ENCODE data around the gene COQ8A.

Gene COQ8A

GRCh38 chr1:226964068-226964425 lies 24.0 kb downstream of the COQ8A start:
- no peak for ATAC-seq
- TF ChIP-seq, protein P1, sequence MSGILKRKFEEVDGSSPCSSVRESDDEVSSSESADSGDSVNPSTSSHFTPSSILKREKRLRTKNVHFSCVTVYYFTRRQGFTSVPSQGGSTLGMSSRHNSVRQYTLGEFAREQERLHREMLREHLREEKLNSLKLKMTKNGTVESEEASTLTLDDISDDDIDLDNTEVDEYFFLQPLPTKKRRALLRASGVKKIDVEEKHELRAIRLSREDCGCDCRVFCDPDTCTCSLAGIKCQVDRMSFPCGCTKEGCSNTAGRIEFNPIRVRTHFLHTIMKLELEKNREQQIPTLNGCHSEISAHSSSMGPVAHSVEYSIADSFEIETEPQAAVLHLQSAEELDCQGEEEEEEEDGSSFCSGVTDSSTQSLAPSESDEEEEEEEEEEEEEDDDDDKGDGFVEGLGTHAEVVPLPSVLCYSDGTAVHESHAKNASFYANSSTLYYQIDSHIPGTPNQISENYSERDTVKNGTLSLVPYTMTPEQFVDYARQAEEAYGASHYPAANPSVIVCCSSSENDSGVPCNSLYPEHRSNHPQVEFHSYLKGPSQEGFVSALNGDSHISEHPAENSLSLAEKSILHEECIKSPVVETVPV (CRISPR knock-in tag; IDR thresholded peaks at IDR 0.05): no peak
- TF ChIP-seq, protein P2, sequence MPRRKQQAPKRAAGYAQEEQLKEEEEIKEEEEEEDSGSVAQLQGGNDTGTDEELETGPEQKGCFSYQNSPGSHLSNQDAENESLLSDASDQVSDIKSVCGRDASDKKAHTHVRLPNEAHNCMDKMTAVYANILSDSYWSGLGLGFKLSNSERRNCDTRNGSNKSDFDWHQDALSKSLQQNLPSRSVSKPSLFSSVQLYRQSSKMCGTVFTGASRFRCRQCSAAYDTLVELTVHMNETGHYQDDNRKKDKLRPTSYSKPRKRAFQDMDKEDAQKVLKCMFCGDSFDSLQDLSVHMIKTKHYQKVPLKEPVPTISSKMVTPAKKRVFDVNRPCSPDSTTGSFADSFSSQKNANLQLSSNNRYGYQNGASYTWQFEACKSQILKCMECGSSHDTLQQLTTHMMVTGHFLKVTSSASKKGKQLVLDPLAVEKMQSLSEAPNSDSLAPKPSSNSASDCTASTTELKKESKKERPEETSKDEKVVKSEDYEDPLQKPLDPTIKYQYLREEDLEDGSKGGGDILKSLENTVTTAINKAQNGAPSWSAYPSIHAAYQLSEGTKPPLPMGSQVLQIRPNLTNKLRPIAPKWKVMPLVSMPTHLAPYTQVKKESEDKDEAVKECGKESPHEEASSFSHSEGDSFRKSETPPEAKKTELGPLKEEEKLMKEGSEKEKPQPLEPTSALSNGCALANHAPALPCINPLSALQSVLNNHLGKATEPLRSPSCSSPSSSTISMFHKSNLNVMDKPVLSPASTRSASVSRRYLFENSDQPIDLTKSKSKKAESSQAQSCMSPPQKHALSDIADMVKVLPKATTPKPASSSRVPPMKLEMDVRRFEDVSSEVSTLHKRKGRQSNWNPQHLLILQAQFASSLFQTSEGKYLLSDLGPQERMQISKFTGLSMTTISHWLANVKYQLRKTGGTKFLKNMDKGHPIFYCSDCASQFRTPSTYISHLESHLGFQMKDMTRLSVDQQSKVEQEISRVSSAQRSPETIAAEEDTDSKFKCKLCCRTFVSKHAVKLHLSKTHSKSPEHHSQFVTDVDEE (CRISPR knock-in tag; IDR thresholded peaks at IDR 0.05): no peak
- TF ChIP-seq PPARA (CRISPR knock-in tag; IDR thresholded peaks at IDR 0.05; ENCODE audit: borderline replicate concordance) (no peak), ISL1 (CRISPR knock-in tag; IDR thresholded peaks at IDR 0.05) (no peak), PATZ1 (CRISPR knock-in tag; IDR thresholded peaks at IDR 0.05; ENCODE audit: borderline replicate concordance) (no peak), ZNF565 (CRISPR knock-in tag; conservative IDR thresholded peaks at IDR 0.05; ENCODE audit: low read depth) (no peak), RARB (CRISPR knock-in tag; IDR thresholded peaks at IDR 0.05) (no peak), ZNF8 (CRISPR knock-in tag; IDR thresholded peaks at IDR 0.05) (no peak), ZFP3 (CRISPR knock-in tag; IDR thresholded peaks at IDR 0.05) (no peak), TOX (CRISPR knock-in tag; IDR thresholded peaks at IDR 0.05; ENCODE audit: borderline replicate concordance) (no peak), OSR1 (CRISPR knock-in tag; IDR thresholded peaks at IDR 0.05) (no peak), POU6F1 (CRISPR knock-in tag; IDR thresholded peaks at IDR 0.05; ENCODE audit: borderline replicate concordance, low read depth) (no peak), CREB5 (CRISPR knock-in tag; IDR thresholded peaks at IDR 0.05; ENCODE audit: low read depth) (no peak), TCF4 (CRISPR knock-in tag; IDR thresholded peaks at IDR 0.05; ENCODE audit: borderline replicate concordance) (no peak)

GRCh38 chr1:226964611-226965486 lies 24.8 kb downstream of the COQ8A start:
- TF ChIP-seq SNAI2 (CRISPR knock-in tag; IDR thresholded peaks at IDR 0.05): no peak
- TF ChIP-seq ESRRG (CRISPR knock-in tag; IDR thresholded peaks at IDR 0.05): no peak
- TF ChIP-seq ZNF70 (CRISPR knock-in tag; IDR thresholded peaks at IDR 0.05): no peak
- no peak for TF ChIP-seq POU6F1 (CRISPR knock-in tag; IDR thresholded peaks at IDR 0.05; ENCODE audit: borderline replicate concordance, low read depth)
- TF ChIP-seq PATZ1 (CRISPR knock-in tag; IDR thresholded peaks at IDR 0.05; ENCODE audit: borderline replicate concordance): no peak
- TF ChIP-seq OSR1 (CRISPR knock-in tag; IDR thresholded peaks at IDR 0.05): no peak
- TF ChIP-seq ZNF565 (CRISPR knock-in tag; conservative IDR thresholded peaks at IDR 0.05; ENCODE audit: low read depth): no peak
- TF ChIP-seq, protein P1 (CRISPR knock-in tag; IDR thresholded peaks at IDR 0.05): no peak
- ATAC-seq: no peak; the same call in 2 of the 3 replicates

Measured in SK-N-SH treated with all-trans-retinoic acid at 6 μM for 48 hours (cell line).